T-cell (primary cell): ENCODE data around the gene DPP6. TPM values are rescaled to one million over a fixed set of nuclear protein-coding genes. Genes with fewer than 3 reads are reported as not detected.

Experiments
- ATAC-seq, 4 experiments: fragments of 200-7000 bp in 3 of 4; fragments of 150-1000 bp in 1 of 4; cut with Tn5 transposase; replicated peaks in 1 of 4; 1 replicate in 3 of 4; 2 replicates in 1 of 4; pipeline ENCODE4 v1.10.0; 2021; ENCODE audit warnings: moderate library complexity in 3 of 4, mild to moderate bottlenecking in 2 of 4, moderate number of reproducible peaks in 1 of 4
- CTCF ChIA-PET, 2 donors: fragments of 300-600 bp; sonication (Branson Sonifier 250); formaldehyde crosslinking; loops; one replicate each; lab custom pipeline; 2022; ENCODE audit warnings: antibody characterized with exemption in 2 of 2; lab: Charles Lee
- POLR2A ChIA-PET, 2 donors: fragments of 300-600 bp; sonication (Branson Sonifier 250); formaldehyde crosslinking; loops; one replicate each; lab custom pipeline; 2022; ENCODE audit warnings: antibody characterized with exemption in 2 of 2; lab: Charles Lee
- DNase-seq, 35 experiments: peaks; one replicate each; pipeline versions ENCODE4 v3.0.0 to v3.0.0-alpha.2; 2013 to 2023
- H3K27ac ChIP-seq: one replicate; pipeline ENCODE4 v1.5.1; 2013; ENCODE audit warnings: low read length
- H3K27me3 ChIP-seq, 2 experiments: replicated peaks in 1 of 2; 1 replicate in 1 of 2; 2 replicates in 1 of 2; pipeline versions ENCODE4 v1.6.1 to v1.7.0; 2013; ENCODE audit warnings: low read length in 1 of 2, mixed read lengths in 1 of 2; ENCODE audit not compliant: control insufficient read depth in 2 of 2, insufficient read depth in 2 of 2; ENCODE audit errors: extremely low read depth in 1 of 2
- H3K36me3 ChIP-seq, 2 donors: 1 replicate in 1 of 2; 2 replicates in 1 of 2; pipeline versions ENCODE4 v1.6.1 to v1.7.0; 2013; ENCODE audit warnings: low read length in 1 of 2; ENCODE audit not compliant: control insufficient read depth in 2 of 2, insufficient read depth in 1 of 2; ENCODE audit errors: extremely low read depth in 1 of 2
- H3K4me1 ChIP-seq, 2 experiments: 1 replicate in 1 of 2; 2 replicates in 1 of 2; pipeline versions ENCODE4 v1.6.1 to v1.7.0; 2013; ENCODE audit warnings: low read length in 2 of 2, mixed read lengths in 1 of 2; ENCODE audit not compliant: insufficient read depth in 2 of 2, control insufficient read depth in 1 of 2; ENCODE audit errors: extremely low read depth in 1 of 2
- H3K4me3 ChIP-seq, 2 donors: 1 replicate in 1 of 2; 2 replicates in 1 of 2; pipeline versions ENCODE4 v1.5.1 to v1.7.0; 2013; ENCODE audit warnings: mild to moderate bottlenecking in 2 of 2, low read length in 1 of 2, moderate library complexity in 1 of 2; ENCODE audit not compliant: control insufficient read depth in 1 of 2; ENCODE audit errors: extremely low read depth in 1 of 2
- H3K9me3 ChIP-seq: 2 replicates; pipeline ENCODE4 v1.7.0; 2013
- H3K27ac Mint-ChIP-seq, 2 donors: one replicate each; pipeline ENCODE4 v1.8.0; 2020 to 2021; ENCODE audit warnings: mild to moderate bottlenecking in 2 of 2, mixed read lengths in 2 of 2
- H3K27me3 Mint-ChIP-seq, 2 donors: one replicate each; pipeline ENCODE4 v1.8.0; 2021 to 2022; ENCODE audit warnings: mixed read lengths in 2 of 2
- H3K36me3 Mint-ChIP-seq: one replicate; pipeline ENCODE4 v1.8.0; 2021; ENCODE audit warnings: mixed read lengths
- H3K4me1 Mint-ChIP-seq, 3 donors: one replicate each; pipeline ENCODE4 v1.8.0; 2020 to 2022; ENCODE audit warnings: mixed read lengths in 3 of 3, mild to moderate bottlenecking in 1 of 3
- H3K4me3 Mint-ChIP-seq, 3 donors: one replicate each; pipeline ENCODE4 v1.8.0; 2020 to 2022; ENCODE audit warnings: mild to moderate bottlenecking in 3 of 3, mixed read lengths in 3 of 3, moderate library complexity in 3 of 3
- H3K9me3 Mint-ChIP-seq, 3 donors: one replicate each; pipeline ENCODE4 v1.8.0; 2020 to 2022; ENCODE audit warnings: mixed read lengths in 3 of 3
- WGBS: methylation state at CpG from one replicate; pipeline ENCODE4 v1.1.5; 2013; ENCODE audit warnings: missing lambda C conversion rate; ENCODE audit not compliant: insufficient coverage; 5-methylcytosine and 5-hydroxymethylcytosine counted together
- total RNA-seq, 35 experiments: library from RNA in 6 of 35; stranded (reverse) in 6 of 35; fragments of 120-200 nt in 1 of 35; gene quantifications; one replicate each; pipeline versions ENCODE4 v1.2.1 to v1.2.4 and lab custom pipeline; 2013 to 2026

The DPP6 gene
- total RNA-seq, 5 donors from 2014 or later (not counting 1 experiment from before 2014, with no cell fraction given): not detected

DNA sequence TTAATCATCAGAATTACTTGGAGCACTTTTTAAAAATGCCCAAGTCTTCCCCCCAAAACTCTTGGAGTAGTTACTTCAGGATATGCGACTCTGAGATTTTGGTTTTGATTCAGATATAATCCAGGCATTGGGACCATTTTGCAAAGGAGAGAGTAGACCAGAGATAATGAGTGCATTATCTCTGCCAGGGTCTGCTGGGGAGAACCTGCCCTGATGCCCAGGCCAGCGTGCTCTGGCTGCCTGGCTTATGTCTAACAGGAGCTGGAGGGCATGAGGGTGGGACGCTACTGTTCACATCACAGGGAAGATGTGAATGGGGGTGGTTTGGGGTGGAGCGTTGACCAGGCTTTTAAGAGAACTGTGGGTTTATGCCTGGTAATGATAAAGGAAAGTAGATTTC, 336.2 kb downstream of the DPP6 start:
- H3K4me3 Mint-ChIP-seq: no peak overlapping the region
- no peak for ATAC-seq
- H3K4me1 Mint-ChIP-seq: no peaks in the 10 kb centered on the region

DNA sequence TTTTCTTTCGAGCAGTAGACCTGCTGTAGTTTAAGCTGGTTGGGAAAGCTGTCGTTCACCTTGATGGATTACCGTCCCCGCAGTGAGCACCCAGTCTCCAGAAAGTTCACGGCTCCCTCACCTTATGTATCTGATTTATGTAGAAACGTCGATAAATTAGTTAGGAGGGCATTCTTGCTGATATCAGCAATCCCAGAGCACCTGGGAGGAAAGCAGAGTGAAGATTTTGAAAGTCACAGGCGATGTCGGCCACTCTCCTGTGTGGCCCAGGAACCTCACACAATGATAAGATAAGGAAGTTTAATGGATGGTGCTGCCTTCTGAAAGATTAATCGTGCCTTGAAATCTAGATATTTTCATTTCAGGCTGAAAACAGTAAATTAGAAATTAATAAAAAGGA, 336.8 kb downstream of the DPP6 start:
- Mint-ChIP-seq H3K4me3 (no peak overlapping the region), H3K36me3 (no peaks in the 10 kb centered on the region), H3K27ac (no peak overlapping the region), H3K4me1 (no peaks in the 10 kb centered on the region), H3K27me3 (no peaks in the 10 kb centered on the region), H3K9me3 (peaks cover 14 to 40% (median 20%) of the 10 kb centered on the region in 3 donors)
- Histone ChIP-seq H3K9me3 (no peaks in the 10 kb centered on the region), H3K27ac (no peak overlapping the region), H3K4me3 (no peak overlapping the region), H3K36me3 (no peaks in the 10 kb centered on the region), H3K4me1 (no peaks in the 10 kb centered on the region), H3K27me3 (no peaks in the 10 kb centered on the region)
- POLR2A ChIA-PET: no interaction called here
- CTCF ChIA-PET: no interaction called here
- no peak for ATAC-seq
- no peak for DNase-seq
- 80% methylated on average over 2 of the region's 10 CpGs for WGBS

More for the DNA sequence above, 336.2 kb downstream of the DPP6 start:
- ChIA-PET CTCF (no interaction called here), POLR2A (no interaction called here)
- H3K36me3 ChIP-seq: no peaks in the 10 kb centered on the region
- DNase-seq: no peak
- no peaks in the 10 kb centered on the region for H3K9me3 ChIP-seq
- H3K27me3 ChIP-seq: no peaks in the 10 kb centered on the region
- WGBS: 93% methylated on average over 3 of the region's 4 CpGs
- Mint-ChIP-seq H3K27ac (no peak overlapping the region), H3K9me3 (peaks cover 16 to 35% (median 20%) of the 10 kb centered on the region in 3 donors), H3K27me3 (no peaks in the 10 kb centered on the region), H3K36me3 (no peaks in the 10 kb centered on the region)
- no peaks in the 10 kb centered on the region for H3K4me1 ChIP-seq
- no peak overlapping the region for H3K27ac ChIP-seq
- no peak overlapping the region for H3K4me3 ChIP-seq

DNA sequence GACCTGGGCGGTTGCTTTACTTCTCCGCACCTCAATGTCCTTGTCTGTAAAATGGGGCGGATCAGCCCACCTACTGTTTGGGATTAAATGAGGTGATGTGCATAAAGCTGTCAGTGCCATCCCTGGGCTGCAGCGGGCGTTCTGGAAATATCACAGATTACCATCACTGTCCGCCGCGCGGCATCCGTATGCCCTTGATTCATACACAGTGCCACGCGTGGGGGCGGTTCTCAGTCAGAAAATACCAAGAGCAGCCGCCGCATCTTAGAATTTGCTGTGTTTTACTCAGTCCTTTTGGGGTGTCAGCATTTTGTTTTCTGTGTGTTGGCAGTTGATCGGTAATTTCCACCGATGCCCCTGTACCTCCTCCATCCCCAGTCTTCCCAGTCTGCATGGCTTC, 338.8 kb downstream of the DPP6 start:
- Mint-ChIP-seq H3K4me3 (no peak overlapping the region), H3K9me3 (peaks cover 15 to 39% (median 20%) of the 10 kb centered on the region in 3 donors), H3K36me3 (no peaks in the 10 kb centered on the region), H3K27ac (no peak overlapping the region), H3K4me1 (no peaks in the 10 kb centered on the region), H3K27me3 (no peaks in the 10 kb centered on the region)
- Histone ChIP-seq H3K4me1 (no peaks in the 10 kb centered on the region), H3K27ac (no peak overlapping the region), H3K36me3 (no peaks in the 10 kb centered on the region), H3K27me3 (no peaks in the 10 kb centered on the region), H3K4me3 (no peak overlapping the region), H3K9me3 (no peaks in the 10 kb centered on the region)
- ATAC-seq (no peak), DNase-seq (no peak)
- ChIA-PET POLR2A (no interaction called here), CTCF (no interaction called here)
- no CpG with 5 or more reads among the region's 17 CpGs for WGBS

DNA sequence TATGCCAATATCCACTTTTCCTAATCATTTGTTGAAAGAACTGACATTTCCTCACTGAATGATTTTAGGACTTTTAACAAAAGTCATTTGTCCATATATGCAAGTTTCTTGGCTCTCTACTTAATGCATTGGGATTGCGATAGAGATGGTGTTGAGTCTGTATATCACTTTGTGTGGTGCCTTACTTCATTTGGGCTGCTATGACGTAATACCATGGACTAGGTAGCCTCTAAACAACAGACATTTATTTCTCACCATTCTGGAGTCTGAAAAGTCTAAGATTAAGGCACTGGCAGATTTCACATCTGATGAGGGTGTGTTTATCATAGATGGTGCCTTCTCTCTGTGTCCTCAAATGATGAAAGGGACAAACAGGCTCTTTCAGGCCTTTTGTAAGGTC, 342.6 kb downstream of the DPP6 start:
- POLR2A ChIA-PET: no interaction called here
- H3K27me3 ChIP-seq: no peaks in the 10 kb centered on the region
- H3K4me1 Mint-ChIP-seq: no peaks in the 10 kb centered on the region

DNA sequence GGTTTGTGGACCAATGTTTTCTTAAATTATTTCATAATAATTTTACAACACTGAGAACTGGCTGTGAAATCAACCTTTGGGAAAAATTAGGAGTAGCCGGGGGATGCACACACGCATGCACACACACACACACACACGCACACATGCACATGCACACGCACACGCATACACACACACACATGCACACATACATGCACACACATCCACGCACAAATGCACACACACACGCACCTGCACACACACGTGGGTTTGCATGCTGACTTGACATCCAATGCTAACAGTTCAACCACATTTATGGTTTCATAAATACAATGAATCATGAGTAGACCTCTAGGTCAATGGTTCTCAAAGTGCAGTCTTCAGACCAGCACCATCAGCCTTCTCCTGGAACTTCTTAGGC, 354.1 kb downstream of the DPP6 start:
- Histone ChIP-seq H3K27me3 (no peaks in the 10 kb centered on the region), H3K36me3 (no peaks in the 10 kb centered on the region), H3K4me3 (no peak overlapping the region), H3K4me1 (no peaks in the 10 kb centered on the region), H3K27ac (no peak overlapping the region), H3K9me3 (no peaks in the 10 kb centered on the region)
- Mint-ChIP-seq H3K36me3 (no peaks in the 10 kb centered on the region), H3K4me1 (no peaks in the 10 kb centered on the region), H3K27me3 (no peaks in the 10 kb centered on the region), H3K4me3 (no peak overlapping the region), H3K9me3 (peaks cover 4 to 12% (median 6%) of the 10 kb centered on the region in 3 donors), H3K27ac (no peak overlapping the region)
- 80% methylated on average over 8 of the region's 8 CpGs for WGBS
- no peak for ATAC-seq
- CTCF ChIA-PET: no interaction called here
- POLR2A ChIA-PET: no interaction called here
- DNase-seq: no peak

More for the DNA sequence above, 342.6 kb downstream of the DPP6 start:
- H3K4me3 ChIP-seq: no peak overlapping the region
- Mint-ChIP-seq H3K27me3 (no peaks in the 10 kb centered on the region), H3K4me3 (no peak overlapping the region), H3K9me3 (peaks cover 4 to 18% (median 18%) of the 10 kb centered on the region in 3 donors), H3K36me3 (no peaks in the 10 kb centered on the region), H3K27ac (no peak overlapping the region)
- no peak overlapping the region for H3K27ac ChIP-seq
- CTCF ChIA-PET: no interaction called here
- ATAC-seq (no peak), DNase-seq (no peak)
- no CpG with 5 or more reads among the region's 2 CpGs for WGBS
- no peaks in the 10 kb centered on the region for H3K9me3 ChIP-seq
- H3K4me1 ChIP-seq: no peaks in the 10 kb centered on the region
- H3K36me3 ChIP-seq: no peaks in the 10 kb centered on the region

DNA sequence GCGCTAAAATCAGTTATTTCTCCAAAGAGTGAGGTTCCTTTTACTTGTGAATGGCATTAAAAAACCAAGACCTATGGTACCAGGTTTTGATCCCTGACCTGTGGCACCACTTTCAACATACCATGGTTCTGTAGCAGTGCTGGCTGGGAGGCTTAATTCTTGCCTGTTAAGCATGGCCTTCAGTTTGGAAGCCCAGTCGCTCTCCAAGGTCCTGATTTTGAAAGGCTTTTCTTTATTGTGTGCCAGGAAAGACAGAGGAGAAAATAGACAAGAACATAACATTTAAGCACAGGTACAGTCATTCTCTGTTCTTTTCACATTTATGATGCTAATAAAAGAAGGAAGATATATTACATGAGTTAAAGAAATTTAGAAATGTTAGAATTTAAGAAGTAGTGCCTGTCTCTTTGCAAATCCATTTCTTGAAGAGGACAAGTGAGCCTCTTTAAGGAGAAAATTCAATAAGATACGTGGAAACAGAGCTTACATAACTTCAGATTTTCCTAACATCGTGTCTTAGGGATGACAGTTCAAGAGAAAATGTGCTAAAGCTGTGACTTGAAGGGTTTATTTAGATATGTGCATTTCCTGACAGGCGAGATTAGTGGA, 357.6 kb downstream of the DPP6 start:
- H3K27me3 Mint-ChIP-seq: no peaks in the 10 kb centered on the region
- 100% methylated on average over 1 of the region's 5 CpGs for WGBS
- no peaks in the 10 kb centered on the region for H3K36me3 ChIP-seq
- POLR2A ChIA-PET: no interaction called here
- no peaks in the 10 kb centered on the region for H3K27me3 ChIP-seq
- H3K4me1 Mint-ChIP-seq: no peaks in the 10 kb centered on the region
- H3K27ac Mint-ChIP-seq: no peak overlapping the region
- no peaks in the 10 kb centered on the region for H3K4me1 ChIP-seq
- no peak overlapping the region for H3K4me3 Mint-ChIP-seq
- no peak overlapping the region for H3K4me3 ChIP-seq
- no peaks in the 10 kb centered on the region for H3K9me3 ChIP-seq
- CTCF ChIA-PET: no interaction called here
- H3K9me3 Mint-ChIP-seq: peaks cover 4 to 9% (median 5%) of the 10 kb centered on the region in 3 donors
- no peak for ATAC-seq
- no peak overlapping the region for H3K27ac ChIP-seq
- no peak for DNase-seq
- no peaks in the 10 kb centered on the region for H3K36me3 Mint-ChIP-seq

DNA sequence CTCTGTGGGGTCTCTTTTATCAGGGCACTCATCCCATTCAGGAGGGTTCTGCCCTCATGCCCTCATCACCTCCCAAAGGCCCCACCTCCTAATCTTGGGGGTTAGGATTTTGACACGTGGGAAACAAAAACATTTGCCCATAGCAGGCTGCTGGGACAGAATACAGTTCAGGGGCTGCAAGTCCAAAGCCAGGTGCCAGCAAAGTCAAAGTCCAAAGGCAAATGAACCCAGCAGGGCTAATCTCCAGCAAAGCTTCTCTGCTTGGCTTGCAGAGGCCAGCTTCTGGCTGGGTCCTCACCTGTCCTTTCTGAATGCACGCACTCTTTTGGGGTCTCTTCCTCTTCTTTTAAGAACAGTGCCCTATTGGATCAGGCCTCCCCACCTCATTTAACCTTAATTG, 359.9 kb downstream of the DPP6 start:
- Mint-ChIP-seq H3K36me3 (no peaks in the 10 kb centered on the region), H3K9me3 (peaks cover 4 to 5% (median 5%) of the 10 kb centered on the region in 3 donors), H3K27ac (no peak overlapping the region), H3K4me1 (no peaks in the 10 kb centered on the region), H3K4me3 (no peak overlapping the region), H3K27me3 (no peaks in the 10 kb centered on the region)
- Histone ChIP-seq H3K4me3 (no peak overlapping the region), H3K27me3 (no peaks in the 10 kb centered on the region), H3K4me1 (no peaks in the 10 kb centered on the region), H3K9me3 (no peaks in the 10 kb centered on the region), H3K27ac (no peak overlapping the region), H3K36me3 (no peaks in the 10 kb centered on the region)
- ATAC-seq: no peak
- no peak for DNase-seq
- POLR2A ChIA-PET: no interaction called here
- CTCF ChIA-PET: no interaction called here
- WGBS: 100% methylated on average over 1 of the region's 2 CpGs
